ENCODE results near the gene FBXW4. TPM values are rescaled to one million over a fixed set of nuclear protein-coding genes. Genes with fewer than 3 reads are reported as not detected.

Gene FBXW4
- total and polyA plus RNA-seq, 10 of the 15 experiments (the other 5 are each of a cell fraction or from before 2014, with no cell fraction given): 5.7 to 42.0 (median 27.5) TPM

DNA sequence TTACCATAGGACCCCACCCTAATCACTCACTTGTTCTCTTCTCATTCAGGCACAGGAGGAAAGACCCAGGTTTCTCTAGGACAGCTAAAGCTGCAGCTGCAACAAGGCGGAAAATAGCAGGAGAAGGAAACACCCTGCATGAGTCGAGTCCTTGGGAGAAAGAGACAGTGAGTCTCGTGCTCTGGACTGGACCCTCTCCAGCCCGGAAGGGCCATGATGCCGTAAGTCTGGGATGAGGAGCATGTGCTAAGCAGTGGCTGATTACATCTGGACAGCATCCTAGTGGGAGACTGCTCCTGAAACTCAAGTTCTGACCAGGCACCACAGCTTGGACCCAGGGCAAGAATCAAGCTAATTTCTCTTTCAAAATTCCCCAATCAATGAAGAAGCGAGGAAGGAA lies 39.4 kb downstream of the FBXW4 start:
- SMC1A ChIA-PET (ENCODE audit: uncharacterized antibody, unreplicated experiment): interaction anchor here (0.7 kb wide), 1 partner anchor 28 kb away, joined by 3 read pairs; no protein-coding TSS in a partner anchor
- Histone ChIP-seq H3K4me3 (no peak overlapping the region), H3K36me3 (ENCODE audit: control insufficient read depth in 2 of 2, insufficient read depth in 2 of 2, low read length in 1 of 2) (peaks cover 3 to 6% of the 10 kb centered on the region in 2 experiments; a peak in 3 of 4 replicates), H3K79me2 (ENCODE audit: control insufficient read depth, insufficient read depth, low read length) (no peaks in the 10 kb centered on the region), H4K20me1 (ENCODE audit: control insufficient read depth, insufficient read depth) (no peaks in the 10 kb centered on the region), H2AFZ (ENCODE audit: control insufficient read depth, low read depth, low read length) (no peak overlapping the region), H3K9ac (ENCODE audit: control insufficient read depth, insufficient read depth, low read length) (no peak overlapping the region), H3K4me1 (ENCODE audit: control insufficient read depth, insufficient read depth, low read length) (no peaks in the 10 kb centered on the region), H3K4me2 (ENCODE audit: control insufficient read depth, insufficient read depth) (no peak overlapping the region), H3K27me3 (replicated peaks in 1 of 2; ENCODE audit: control insufficient read depth in 2 of 2, insufficient read depth in 2 of 2, low read length in 1 of 2) (no peaks in the 10 kb centered on the region), H3K9me3 (replicated peaks; ENCODE audit: control insufficient read depth, insufficient read depth, low read length) (no peaks in the 10 kb centered on the region), H3K27ac (ENCODE audit: control insufficient read depth, insufficient read depth) (no peak overlapping the region)
- RAD21 ChIA-PET (ENCODE audit: unreplicated experiment): interaction anchor here (1.2 to 2.0 kb wide), 2 partner anchors 38 to 126 kb away, joined by 4 read pairs; no protein-coding TSS in a partner anchor
- in situ Hi-C loops (cut with MboI) (no loop called here), intact Hi-C loops (cut with micrococcal nuclease; ENCODE audit: unreplicated experiment) (no loop called here)
- POLR2A ChIA-PET: interaction anchor here (0.6 to 0.8 kb wide), 2 partner anchors 34 to 377 kb away, joined by 4 to 8 read pairs; no protein-coding TSS in a partner anchor
- TF ChIP-seq, protein P1, sequence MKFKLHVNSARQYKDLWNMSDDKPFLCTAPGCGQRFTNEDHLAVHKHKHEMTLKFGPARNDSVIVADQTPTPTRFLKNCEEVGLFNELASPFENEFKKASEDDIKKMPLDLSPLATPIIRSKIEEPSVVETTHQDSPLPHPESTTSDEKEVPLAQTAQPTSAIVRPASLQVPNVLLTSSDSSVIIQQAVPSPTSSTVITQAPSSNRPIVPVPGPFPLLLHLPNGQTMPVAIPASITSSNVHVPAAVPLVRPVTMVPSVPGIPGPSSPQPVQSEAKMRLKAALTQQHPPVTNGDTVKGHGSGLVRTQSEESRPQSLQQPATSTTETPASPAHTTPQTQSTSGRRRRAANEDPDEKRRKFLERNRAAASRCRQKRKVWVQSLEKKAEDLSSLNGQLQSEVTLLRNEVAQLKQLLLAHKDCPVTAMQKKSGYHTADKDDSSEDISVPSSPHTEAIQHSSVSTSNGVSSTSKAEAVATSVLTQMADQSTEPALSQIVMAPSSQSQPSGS (IDR thresholded peaks at IDR 0.05; ENCODE audit: low read length): no peak
- TF ChIP-seq RELA (IDR thresholded peaks at IDR 0.05; ENCODE audit: borderline replicate concordance, partially characterized antibody): no peak
- no peak for TF ChIP-seq JUND (IDR thresholded peaks at IDR 0.05; ENCODE audit: low read depth, low read length)
- TF ChIP-seq, protein P2, sequence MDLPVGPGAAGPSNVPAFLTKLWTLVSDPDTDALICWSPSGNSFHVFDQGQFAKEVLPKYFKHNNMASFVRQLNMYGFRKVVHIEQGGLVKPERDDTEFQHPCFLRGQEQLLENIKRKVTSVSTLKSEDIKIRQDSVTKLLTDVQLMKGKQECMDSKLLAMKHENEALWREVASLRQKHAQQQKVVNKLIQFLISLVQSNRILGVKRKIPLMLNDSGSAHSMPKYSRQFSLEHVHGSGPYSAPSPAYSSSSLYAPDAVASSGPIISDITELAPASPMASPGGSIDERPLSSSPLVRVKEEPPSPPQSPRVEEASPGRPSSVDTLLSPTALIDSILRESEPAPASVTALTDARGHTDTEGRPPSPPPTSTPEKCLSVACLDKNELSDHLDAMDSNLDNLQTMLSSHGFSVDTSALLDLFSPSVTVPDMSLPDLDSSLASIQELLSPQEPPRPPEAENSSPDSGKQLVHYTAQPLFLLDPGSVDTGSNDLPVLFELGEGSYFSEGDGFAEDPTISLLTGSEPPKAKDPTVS (IDR thresholded peaks at IDR 0.05; ENCODE audit: low read depth, low read length): no peak
- TF ChIP-seq JUNB (IDR thresholded peaks at IDR 0.05): no peak
- TF ChIP-seq, protein P3, sequence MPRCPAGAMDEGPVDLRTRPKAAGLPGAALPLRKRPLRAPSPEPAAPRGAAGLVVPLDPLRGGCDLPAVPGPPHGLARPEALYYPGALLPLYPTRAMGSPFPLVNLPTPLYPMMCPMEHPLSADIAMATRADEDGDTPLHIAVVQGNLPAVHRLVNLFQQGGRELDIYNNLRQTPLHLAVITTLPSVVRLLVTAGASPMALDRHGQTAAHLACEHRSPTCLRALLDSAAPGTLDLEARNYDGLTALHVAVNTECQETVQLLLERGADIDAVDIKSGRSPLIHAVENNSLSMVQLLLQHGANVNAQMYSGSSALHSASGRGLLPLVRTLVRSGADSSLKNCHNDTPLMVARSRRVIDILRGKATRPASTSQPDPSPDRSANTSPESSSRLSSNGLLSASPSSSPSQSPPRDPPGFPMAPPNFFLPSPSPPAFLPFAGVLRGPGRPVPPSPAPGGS (IDR thresholded peaks at IDR 0.05; ENCODE audit: borderline replicate concordance, insufficient read depth, low read depth, low read length, poor library complexity, severe bottlenecking): no peak
- TF ChIP-seq, protein P4, sequence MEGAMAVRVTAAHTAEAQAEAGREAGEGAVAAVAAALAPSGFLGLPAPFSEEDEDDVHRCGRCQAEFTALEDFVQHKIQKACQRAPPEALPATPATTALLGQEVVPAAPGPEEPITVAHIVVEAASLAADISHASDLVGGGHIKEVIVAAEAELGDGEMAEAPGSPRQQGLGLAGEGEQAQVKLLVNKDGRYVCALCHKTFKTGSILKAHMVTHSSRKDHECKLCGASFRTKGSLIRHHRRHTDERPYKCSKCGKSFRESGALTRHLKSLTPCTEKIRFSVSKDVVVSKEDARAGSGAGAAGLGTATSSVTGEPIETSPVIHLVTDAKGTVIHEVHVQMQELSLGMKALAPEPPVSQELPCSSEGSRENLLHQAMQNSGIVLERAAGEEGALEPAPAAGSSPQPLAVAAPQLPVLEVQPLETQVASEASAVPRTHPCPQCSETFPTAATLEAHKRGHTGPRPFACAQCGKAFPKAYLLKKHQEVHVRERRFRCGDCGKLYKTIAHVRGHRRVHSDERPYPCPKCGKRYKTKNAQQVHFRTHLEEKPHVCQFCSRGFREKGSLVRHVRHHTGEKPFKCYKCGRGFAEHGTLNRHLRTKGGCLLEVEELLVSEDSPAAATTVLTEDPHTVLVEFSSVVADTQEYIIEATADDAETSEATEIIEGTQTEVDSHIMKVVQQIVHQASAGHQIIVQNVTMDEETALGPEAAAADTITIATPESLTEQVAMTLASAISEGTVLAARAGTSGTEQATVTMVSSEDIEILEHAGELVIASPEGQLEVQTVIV (IDR thresholded peaks at IDR 0.05; ENCODE audit: borderline replicate concordance, partially characterized antibody): no peak
- TF ChIP-seq, protein P5, sequence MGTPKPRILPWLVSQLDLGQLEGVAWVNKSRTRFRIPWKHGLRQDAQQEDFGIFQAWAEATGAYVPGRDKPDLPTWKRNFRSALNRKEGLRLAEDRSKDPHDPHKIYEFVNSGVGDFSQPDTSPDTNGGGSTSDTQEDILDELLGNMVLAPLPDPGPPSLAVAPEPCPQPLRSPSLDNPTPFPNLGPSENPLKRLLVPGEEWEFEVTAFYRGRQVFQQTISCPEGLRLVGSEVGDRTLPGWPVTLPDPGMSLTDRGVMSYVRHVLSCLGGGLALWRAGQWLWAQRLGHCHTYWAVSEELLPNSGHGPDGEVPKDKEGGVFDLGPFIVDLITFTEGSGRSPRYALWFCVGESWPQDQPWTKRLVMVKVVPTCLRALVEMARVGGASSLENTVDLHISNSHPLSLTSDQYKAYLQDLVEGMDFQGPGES (IDR thresholded peaks at IDR 0.05): no peak
- TF ChIP-seq WRNIP1 (IDR thresholded peaks at IDR 0.05; ENCODE audit: borderline replicate concordance, low read depth, low read length): no peak
- CTCF ChIA-PET: interaction anchor here (1.0 to 1.8 kb wide), 3 partner anchors 11 to 126 kb away, joined by 3 to 4 read pairs (median 3); no protein-coding TSS in a partner anchor
- FAIRE-seq: no peak
- no peak for ATAC-seq
- no TSS peak for BruUV-seq (replicated peaks)
- DNase-seq (ENCODE audit: low read depth, low spot score): no peak
- 81% methylated on average over 6 of the region's 6 CpGs for WGBS (ENCODE audit: insufficient coverage, insufficient replicate concordance, low lambda C conversion rate, missing lambda C conversion rate)

All from GM12878 (cell line).